H1 (cell line): ENCODE data around the gene MYO1F. TPM values are rescaled to one million over a fixed set of nuclear protein-coding genes. Genes with fewer than 3 reads are reported as not detected.

ENCODE experiments used
- CTCF ChIA-PET: fragments of 300-600 bp; sonication (Branson Sonifier 250); formaldehyde crosslinking; loops from one replicate; lab custom pipeline; 2021; ENCODE audit not compliant: partially characterized antibody; lab: Charles Lee
- POLR2A ChIA-PET: fragments of 300-600 bp; sonication (Branson Sonifier 250); formaldehyde crosslinking; loops from one replicate; lab custom pipeline; 2021; ENCODE audit warnings: inconsistent platforms; ENCODE audit not compliant: partially characterized antibody; lab: Charles Lee
- DNase-seq, 2 experiments: peaks; one replicate each; pipeline versions ENCODE4 v3.0.0 to v3.0.0-alpha.2; 2010 to 2022; ENCODE audit warnings: low spot score in 2 of 2, low read depth in 1 of 2, mixed read lengths in 1 of 2
- FAIRE-seq: peaks from 2 replicates; lab custom pipeline; 2011; peaks lifted over from hg19 to GRCh38; lab: Jason Lieb, UNC
- H2AFZ ChIP-seq: 2 replicates; pipeline ENCODE4 v1.8.1; 2012; ENCODE audit warnings: low read length, inconsistent platforms
- H2AK5ac ChIP-seq: 2 replicates; pipeline ENCODE4 v1.6.1; 2013; ENCODE audit warnings: low read depth, low read length
- H2BK120ac ChIP-seq: replicated peaks from 2 replicates; pipeline ENCODE3; 2013; ENCODE audit warnings: low read depth, low read length, inconsistent platforms
- H2BK12ac ChIP-seq: 2 replicates; pipeline ENCODE4 v1.6.1; 2013; ENCODE audit warnings: low read depth, low read length
- H2BK15ac ChIP-seq: 2 replicates; pipeline ENCODE4 v1.6.1; 2013; ENCODE audit warnings: low read length
- H2BK20ac ChIP-seq: 2 replicates; pipeline ENCODE4 v1.6.1; 2013; ENCODE audit warnings: low read length
- H2BK5ac ChIP-seq: 2 replicates; pipeline ENCODE4 v1.6.1; 2013; ENCODE audit warnings: low read depth, low read length
- H3K14ac ChIP-seq: 2 replicates; pipeline ENCODE4 v1.6.1; 2013; ENCODE audit warnings: inconsistent platforms; ENCODE audit not compliant: insufficient read length
- H3K18ac ChIP-seq: 2 replicates; pipeline ENCODE4 v1.6.1; 2013; ENCODE audit warnings: low read length; ENCODE audit errors: extremely low read depth
- H3K23ac ChIP-seq: 2 replicates; pipeline ENCODE4 v1.6.1; 2013; ENCODE audit warnings: inconsistent platforms; ENCODE audit not compliant: insufficient read length
- H3K23me2 ChIP-seq: 2 replicates; pipeline ENCODE4 v1.6.1; 2013; ENCODE audit warnings: low read depth, low read length
- H3K27ac ChIP-seq: 2 replicates; pipeline ENCODE4 v1.6.1; 2011; ENCODE audit warnings: low read depth, low read length, inconsistent platforms
- H3K27me3 ChIP-seq, 4 experiments: replicated peaks in 1 of 4; 1 replicate in 1 of 4; 2 replicates in 3 of 4; pipeline versions ENCODE4 v1.6.1 to v1.8.1; 2011 to 2013; ENCODE audit warnings: low read length in 3 of 4, mild to moderate bottlenecking in 3 of 4, inconsistent platforms in 2 of 4, mixed read lengths in 2 of 4, moderate library complexity in 1 of 4; ENCODE audit not compliant: control insufficient read depth in 3 of 4, insufficient read depth in 3 of 4; ENCODE audit errors: extremely low read depth in 1 of 4
- H3K36me3 ChIP-seq, 4 experiments: 2 replicates each; pipeline versions ENCODE4 v1.6.1 to v1.8.1; 2011 to 2013; ENCODE audit warnings: mild to moderate bottlenecking in 4 of 4, low read length in 3 of 4, moderate library complexity in 2 of 4, control low read depth in 1 of 4, inconsistent platforms in 1 of 4; ENCODE audit not compliant: insufficient read depth in 4 of 4, control insufficient read depth in 2 of 4
- H3K4ac ChIP-seq: replicated peaks from 2 replicates; pipeline ENCODE3; 2013; ENCODE audit warnings: low read length, low read depth, mixed read lengths, inconsistent platforms; ENCODE audit not compliant: insufficient read length
- H3K4me1 ChIP-seq, 4 experiments: replicated peaks in 1 of 4; 1 replicate in 1 of 4; 2 replicates in 3 of 4; pipeline versions ENCODE4 v1.6.1 to v1.8.1; 2011 to 2013; ENCODE audit warnings: low read length in 3 of 4, inconsistent platforms in 2 of 4, mixed read lengths in 1 of 4; ENCODE audit not compliant: insufficient read depth in 4 of 4, control insufficient read depth in 3 of 4
- H3K4me2 ChIP-seq, 2 experiments: 2 replicates each; pipeline versions ENCODE4 v1.6.1 to v1.8.1; 2011 to 2013; ENCODE audit warnings: low read depth in 2 of 2, low read length in 2 of 2, control low read depth in 1 of 2, inconsistent platforms in 1 of 2, mild to moderate bottlenecking in 1 of 2; ENCODE audit not compliant: insufficient read depth in 1 of 2
- H3K4me3 ChIP-seq, 4 experiments: fragments of 200-600, 300-600 bp in 1 of 4; sonication (generic), shearing (Covaris generic), sonication (Bioruptor Twin) in 1 of 4; 2 replicates each; pipeline versions ENCODE4 v1.5.1 to v1.8.1; 2011 to 2016; ENCODE audit warnings: low read length in 4 of 4, low read depth in 3 of 4, control low read depth in 2 of 4, inconsistent platforms in 2 of 4, mild to moderate bottlenecking in 2 of 4, mixed read lengths in 1 of 4, moderate library complexity in 1 of 4; ENCODE audit not compliant: insufficient read depth in 2 of 4; ENCODE audit errors: extremely low read depth in 1 of 4
- H3K56ac ChIP-seq: replicated peaks from 2 replicates; pipeline ENCODE3; 2013; ENCODE audit warnings: low read depth, mild to moderate bottlenecking, mixed read lengths, low read length, inconsistent platforms; ENCODE audit not compliant: insufficient read length
- H3K79me1 ChIP-seq: 2 replicates; pipeline ENCODE4 v1.6.1; 2013; ENCODE audit warnings: low read depth, low read length, control low read depth
- H3K79me2 ChIP-seq, 2 experiments: 2 replicates each; pipeline versions ENCODE4 v1.6.1 to v1.8.1; 2012 to 2013; ENCODE audit warnings: low read length in 2 of 2, mild to moderate bottlenecking in 2 of 2, inconsistent platforms in 1 of 2; ENCODE audit not compliant: insufficient read depth in 2 of 2, control insufficient read depth in 1 of 2
- H3K9ac ChIP-seq, 4 experiments: replicated peaks in 1 of 4; 1 replicate in 1 of 4; 2 replicates in 3 of 4; pipeline versions ENCODE4 v1.6.1 to v1.8.1; 2011 to 2013; ENCODE audit warnings: low read depth in 3 of 4, low read length in 3 of 4, control low read depth in 2 of 4, mild to moderate bottlenecking in 2 of 4, moderate library complexity in 2 of 4, inconsistent platforms in 1 of 4; ENCODE audit errors: extremely low read depth in 1 of 4
- H3K9me3 ChIP-seq, 2 experiments: 2 replicates each; pipeline versions ENCODE4 v1.6.1 to v1.8.1; 2012 to 2013; ENCODE audit warnings: mild to moderate bottlenecking in 2 of 2, moderate library complexity in 2 of 2, control low read depth in 1 of 2, inconsistent platforms in 1 of 2, low read depth in 1 of 2, low read length in 1 of 2, mixed read lengths in 1 of 2; ENCODE audit not compliant: insufficient read depth in 2 of 2
- H4K20me1 ChIP-seq, 2 experiments: replicated peaks in 1 of 2; 2 replicates each; pipeline versions ENCODE3 to v1.8.1; 2011 to 2013; ENCODE audit warnings: inconsistent platforms in 2 of 2, low read length in 2 of 2, mild to moderate bottlenecking in 1 of 2; ENCODE audit not compliant: insufficient read depth in 2 of 2, control insufficient read depth in 1 of 2
- H4K5ac ChIP-seq: 2 replicates; pipeline ENCODE4 v1.6.1; 2013; ENCODE audit warnings: low read length, low read depth, mixed read lengths, inconsistent platforms; ENCODE audit not compliant: insufficient read length
- H4K8ac ChIP-seq: 2 replicates; pipeline ENCODE4 v1.8.0; 2013; ENCODE audit warnings: mild to moderate bottlenecking, moderate library complexity, low read length, inconsistent platforms; ENCODE audit not compliant: insufficient read depth; ENCODE audit errors: extremely low read depth
- H4K91ac ChIP-seq: replicated peaks from 2 replicates; pipeline ENCODE3; 2013; ENCODE audit warnings: low read length, mixed read lengths, inconsistent platforms; ENCODE audit not compliant: insufficient read length
- SIRT6 ChIP-seq: IDR thresholded peaks from one replicate; pipeline ENCODE4 v1.7.1; 2012; ENCODE audit warnings: low read length, inconsistent platforms
- WGBS, 2 experiments: shearing (Covaris generic) in 1 of 2; methylation state at CpG; one replicate each; pipeline versions ENCODE4 v1.1.6 to v1.1.7; 2013 to 2015; ENCODE audit warnings: low lambda C conversion rate in 2 of 2, mixed read lengths in 2 of 2, inconsistent platforms in 1 of 2, low coverage in 1 of 2, missing lambda C conversion rate in 1 of 2; ENCODE audit not compliant: insufficient replicate concordance in 2 of 2, insufficient coverage in 1 of 2, insufficient read length in 1 of 2; ENCODE audit errors: extremely low coverage in 1 of 2, missing lambda C conversion rate in 1 of 2; 5-methylcytosine and 5-hydroxymethylcytosine counted together
- polyA plus RNA-seq, 7 experiments: library from polyadenylated mRNA; depleted of rRNA in 3 of 7; stranded (reverse) in 5 of 7; unstranded in 2 of 7; fragments of >200 nt in 5 of 7; fragments of 200-250 nt in 2 of 7; gene quantifications; 1 replicate in 5 of 7; 2 replicates in 1 of 7; 4 replicates in 1 of 7; pipeline versions ENCODE4 v1.2.1 to v1.2.3, GENCODE V29; 2011 to 2013; ENCODE audit warnings: missing spikeins in 2 of 7, mixed read lengths in 2 of 7
- total RNA-seq: library from RNA; stranded (reverse); fragmentation: NEBNext Ultra II Directional; extraction: Animal tissue kit (Norgen Biotek cat#: 25700); gene quantifications from 2 replicates; pipeline ENCODE4 v1.2.1, GENCODE V29; 2021

MYO1F gene
- total and polyA plus RNA-seq, 2 of the 8 experiments (the other 6 are each of a cell fraction or from before 2014, with no cell fraction given): 1.4 to 4.6 TPM

GRCh38 chr19:8515317-8515716 is 61.9 kb downstream of the MYO1F start:
- H3K79me2 ChIP-seq: no peaks in the 10 kb centered on the region
- H4K91ac ChIP-seq: peak overlapping the region; percentile 34
- H2AFZ ChIP-seq: no peak overlapping the region
- H4K20me1 ChIP-seq: no peaks in the 10 kb centered on the region
- no peaks in the 10 kb centered on the region for H3K9me3 ChIP-seq
- peaks cover 0 to 14% (median 8%) of the 10 kb centered on the region in 4 experiments; a peak in 6 of 7 replicates for H3K4me1 ChIP-seq
- no peak overlapping the region for H3K18ac ChIP-seq
- no peak overlapping the region; the same call in 1 of the 2 replicates for H2AK5ac ChIP-seq
- H3K79me1 ChIP-seq: 0 out of 2 replicates have a peak, but pooled peaks cover 1% of the 10 kb centered on the region
- H4K8ac ChIP-seq: peak overlapping the region; percentile 78; the same call in 1 of the 2 replicates
- no peak overlapping the region for H2BK5ac ChIP-seq
- H3K56ac ChIP-seq: no peak overlapping the region
- no peak for DNase-seq
- no peak overlapping the region for H2BK120ac ChIP-seq
- no peak overlapping the region for H3K14ac ChIP-seq
- H3K9ac ChIP-seq: no peak overlapping the region
- POLR2A ChIA-PET: interaction anchor here (0.6 to 4.5 kb wide), 6 partner anchors 10 to 1723 kb away, joined by 3 to 73 read pairs (median 3); partner anchors contain the start of gene RAB11B
- no peaks in the 10 kb centered on the region for H3K27me3 ChIP-seq
- FAIRE-seq: no peak
- no peak overlapping the region for H3K4me3 ChIP-seq
- H4K5ac ChIP-seq: no peak overlapping the region
- H3K23me2 ChIP-seq: peaks cover 4% of the 10 kb centered on the region; the same call in 1 of the 2 replicates
- H2BK20ac ChIP-seq: peak overlapping the region; percentile 66; the same call in 1 of the 2 replicates
- CTCF ChIA-PET: interaction anchor here (0.9 to 2.2 kb wide), 11 partner anchors 8 to 118 kb away, joined by 3 to 8 read pairs (median 4); no protein-coding TSS in a partner anchor
- WGBS, 2 experiments: 92% methylated on average over 11 of the region's 11 CpGs; no CpG with 5 or more reads in 1 of the 2 experiments
- H3K36me3 ChIP-seq: peaks cover 0 to 9% (median 0%) of the 10 kb centered on the region in 4 experiments; a peak in 2 of 8 replicates
- no peak overlapping the region for H3K23ac ChIP-seq
- no peak overlapping the region for H3K4me2 ChIP-seq
- no peak overlapping the region for H2BK12ac ChIP-seq
- no peak overlapping the region for H3K27ac ChIP-seq
- H3K4ac ChIP-seq: no peak overlapping the region
- H2BK15ac ChIP-seq: no peak overlapping the region; the same call in 1 of the 2 replicates
- no peak for TF ChIP-seq SIRT6
